GM12878 (cell line): ENCODE data around the gene CANX. TPM values are rescaled to one million over a fixed set of nuclear protein-coding genes. Genes with fewer than 3 reads are reported as not detected.

ENCODE experiments used
- ATAC-seq: fragments of 200-7000 bp; cut with Tn5 transposase; 3 replicates; pipeline ENCODE4 v1.9.1; 2020; ENCODE audit warnings: mild to moderate bottlenecking, moderate library complexity
- BruUV-seq: library from RNA; stranded (reverse); fragments of 400-500 nt; replicated peaks from 2 replicates; lab custom pipeline; 2021; lab: Mats Ljungman, UMichigan
- CTCF ChIA-PET: fragments of 300-600 bp; sonication (Branson Sonifier 250); formaldehyde crosslinking; extraction: SDS; loops from one replicate; lab custom pipeline; 2021; ENCODE audit warnings: inconsistent platforms; lab: Yijun Ruan, JAX
- POLR2A ChIA-PET: fragments of 350-600 bp; formaldehyde crosslinking; extraction: SDS; loops from one replicate; lab custom pipeline; 2021; ENCODE audit warnings: inconsistent platforms; lab: Charles Lee
- RAD21 ChIA-PET: fragments of 300-600 bp; sonication (Branson Sonifier 250); formaldehyde crosslinking; loops from one replicate; lab custom pipeline; 2023; ENCODE audit warnings: antibody characterized with exemption; ENCODE audit not compliant: unreplicated experiment; lab: Charles Lee
- SMC1A ChIA-PET: fragments of 300-600 bp; sonication (Branson Sonifier 250); formaldehyde crosslinking; loops from one replicate; lab custom pipeline; 2023; ENCODE audit not compliant: unreplicated experiment, uncharacterized antibody; lab: Charles Lee
- DNase-seq: peaks from one replicate; pipeline ENCODE4 v3.0.0-alpha.2; 2011; ENCODE audit warnings: low read depth, low spot score
- FAIRE-seq: peaks from 3 replicates; lab custom pipeline; 2011; peaks lifted over from hg19 to GRCh38; lab: Jason Lieb, UNC
- H2AFZ ChIP-seq: 2 replicates; pipeline ENCODE4 v1.6.0; 2011; ENCODE audit warnings: low read depth, low read length, control low read depth; ENCODE audit not compliant: control insufficient read depth
- H3K27ac ChIP-seq: 2 replicates; pipeline ENCODE4 v1.5.1; 2011; ENCODE audit warnings: control low read depth; ENCODE audit not compliant: control insufficient read depth, insufficient read depth
- H3K27me3 ChIP-seq, 2 experiments: replicated peaks in 1 of 2; 2 replicates each; pipeline versions ENCODE4 v1.6.0 to v1.6.1; 2011; ENCODE audit warnings: low read length in 1 of 2; ENCODE audit not compliant: control insufficient read depth in 2 of 2, insufficient read depth in 2 of 2
- H3K36me3 ChIP-seq, 2 experiments: 2 replicates each; pipeline ENCODE4 v1.5.1; 2011; ENCODE audit warnings: low read length in 1 of 2; ENCODE audit not compliant: control insufficient read depth in 2 of 2, insufficient read depth in 2 of 2
- H3K4me1 ChIP-seq: 2 replicates; pipeline ENCODE4 v1.6.1; 2011; ENCODE audit warnings: mild to moderate bottlenecking, low read length, moderate library complexity, mixed read lengths; ENCODE audit not compliant: control insufficient read depth, insufficient read depth
- H3K4me2 ChIP-seq: 2 replicates; pipeline ENCODE4 v1.6.0; 2011; ENCODE audit warnings: control low read depth; ENCODE audit not compliant: control insufficient read depth, insufficient read depth
- H3K4me3 ChIP-seq: fragments of 200-600 bp; sonication (generic); 2 replicates; pipeline ENCODE4 v1.5.1; 2016
- H3K79me2 ChIP-seq: 2 replicates; pipeline ENCODE4 v1.6.0; 2011; ENCODE audit warnings: low read length; ENCODE audit not compliant: control insufficient read depth, insufficient read depth
- H3K9ac ChIP-seq: 2 replicates; pipeline ENCODE4 v1.8.0; 2011; ENCODE audit warnings: low read length, control low read depth, mixed read lengths; ENCODE audit not compliant: control insufficient read depth, insufficient read depth
- H3K9me3 ChIP-seq: replicated peaks from 3 replicates; pipeline ENCODE4 v1.5.1; 2011; ENCODE audit warnings: mild to moderate bottlenecking, low read length; ENCODE audit not compliant: control insufficient read depth, insufficient read depth
- H4K20me1 ChIP-seq: 2 replicates; pipeline ENCODE4 v1.6.0; 2011; ENCODE audit not compliant: control insufficient read depth, insufficient read depth
- ATF7 ChIP-seq: fragments of 450-650 bp; IDR thresholded peaks from 2 replicates; pipeline ENCODE4 v1.6.1; 2016; ENCODE audit warnings: low read depth, mild to moderate bottlenecking
- CBX3 ChIP-seq: fragments of 200-600 bp; sonication (generic); IDR thresholded peaks from 2 replicates; pipeline ENCODE4 v1.6.1; 2016; ENCODE audit warnings: low read depth, borderline replicate concordance
- FOS ChIP-seq: IDR thresholded peaks from 3 replicates; pipeline ENCODE4 v1.6.1; 2011; ENCODE audit warnings: borderline replicate concordance; ENCODE audit not compliant: insufficient read length; ENCODE audit errors: extremely low read depth
- NFIC ChIP-seq: IDR thresholded peaks from 2 replicates; pipeline ENCODE4 v1.6.1; 2012; ENCODE audit warnings: low read depth, mild to moderate bottlenecking, inconsistent platforms, low read length, moderate library complexity
- PML ChIP-seq: IDR thresholded peaks from 2 replicates; pipeline ENCODE4 v1.6.1; 2012; ENCODE audit warnings: low read length, inconsistent platforms
- POU2F2 ChIP-seq: IDR thresholded peaks from 3 replicates; pipeline ENCODE4 v1.6.1; 2011; ENCODE audit warnings: low read depth, mild to moderate bottlenecking, low read length, borderline replicate concordance
- RAD51 ChIP-seq: fragments of 450-650 bp; IDR thresholded peaks from 2 replicates; pipeline ENCODE4 v1.6.1; 2016; ENCODE audit warnings: moderate library complexity, mild to moderate bottlenecking, inconsistent platforms
- RFX5 ChIP-seq: IDR thresholded peaks from 2 replicates; pipeline ENCODE4 v1.6.1; 2011; ENCODE audit warnings: low read depth, low read length, improper control_type of control experiment
- SP1 ChIP-seq: IDR thresholded peaks from one replicate; pipeline ENCODE4 v1.6.1; 2011; ENCODE audit warnings: low read depth, low read length
- STAT1 ChIP-seq: fragments of 450-650 bp; conservative IDR thresholded peaks from 2 replicates; pipeline ENCODE4 v1.6.1; 2014; ENCODE audit warnings: antibody characterized with exemption, mild to moderate bottlenecking
- ZZZ3 ChIP-seq: IDR thresholded peaks from 2 replicates; pipeline ENCODE4 v1.6.1; 2011; ENCODE audit warnings: low read depth; ENCODE audit not compliant: control insufficient read depth, insufficient read length
- WGBS: methylation state at CpG from one replicate; pipeline ENCODE4 v1.1.6; 2016; ENCODE audit warnings: low lambda C conversion rate; ENCODE audit not compliant: insufficient replicate concordance, insufficient coverage; ENCODE audit errors: missing lambda C conversion rate; 5-methylcytosine and 5-hydroxymethylcytosine counted together
- in situ Hi-C: fragments of 300-500 bp; cut with MboI; formaldehyde crosslinking; loops from 9 replicates; pipeline ENCODE4 v1.14.3; 2018; ENCODE audit warnings: mixed read lengths
- intact Hi-C: fragments of 100-400 bp; cut with micrococcal nuclease; formaldehyde crosslinking; loops from one replicate; pipeline ENCODE4 v1.14.2; 2022; ENCODE audit not compliant: unreplicated experiment
- polyA plus RNA-seq, 11 experiments: library from polyadenylated mRNA; depleted of rRNA in 4 of 11; unstranded in 6 of 11; stranded (reverse) in 5 of 11; fragments of >200 nt; fragmentation: Nextera tagmentation in 4 of 11; fragmentation: Illumina TruSeq in 1 of 11; extraction: Ambion mirVana in 4 of 11; extraction: Trizol in 1 of 11; gene quantifications; 1 replicate in 1 of 11; 2 replicates in 10 of 11; pipeline versions ENCODE4 v1.2.1 to v1.2.3, GENCODE V29; 2011 to 2016; ENCODE audit warnings: inconsistent platforms in 2 of 11, missing spikeins in 2 of 11, low read depth in 1 of 11
- total RNA-seq, 4 experiments: library from RNA; depleted of rRNA in 3 of 4; stranded (reverse); fragments of >200 nt in 3 of 4; fragmentation: Illumina TruSeq in 1 of 4; extraction: Trizol in 1 of 4; gene quantifications; 2 replicates each; pipeline versions ENCODE4 v1.2.1 to v1.2.3, GENCODE V29; 2013 to 2021
- TF ChIP-seq, protein P1 (sequence below): fragments of 450-650 bp; IDR thresholded peaks from 2 replicates; pipeline ENCODE4 v1.6.1; 2017; ENCODE audit warnings: low read depth, mild to moderate bottlenecking, moderate library complexity
- TF ChIP-seq, protein P2 (sequence below): fragments of 450-650 bp; IDR thresholded peaks from 2 replicates; pipeline ENCODE4 v1.6.1; 2017; ENCODE audit warnings: mild to moderate bottlenecking, moderate library complexity

CANX gene
- total and polyA plus RNA-seq, 10 of the 15 experiments (the other 5 are each of a cell fraction or from before 2014, with no cell fraction given) = 78.2 to 602 (median 412) TPM

- TF ChIP-seq PML = no peak
- TF ChIP-seq, protein P1, sequence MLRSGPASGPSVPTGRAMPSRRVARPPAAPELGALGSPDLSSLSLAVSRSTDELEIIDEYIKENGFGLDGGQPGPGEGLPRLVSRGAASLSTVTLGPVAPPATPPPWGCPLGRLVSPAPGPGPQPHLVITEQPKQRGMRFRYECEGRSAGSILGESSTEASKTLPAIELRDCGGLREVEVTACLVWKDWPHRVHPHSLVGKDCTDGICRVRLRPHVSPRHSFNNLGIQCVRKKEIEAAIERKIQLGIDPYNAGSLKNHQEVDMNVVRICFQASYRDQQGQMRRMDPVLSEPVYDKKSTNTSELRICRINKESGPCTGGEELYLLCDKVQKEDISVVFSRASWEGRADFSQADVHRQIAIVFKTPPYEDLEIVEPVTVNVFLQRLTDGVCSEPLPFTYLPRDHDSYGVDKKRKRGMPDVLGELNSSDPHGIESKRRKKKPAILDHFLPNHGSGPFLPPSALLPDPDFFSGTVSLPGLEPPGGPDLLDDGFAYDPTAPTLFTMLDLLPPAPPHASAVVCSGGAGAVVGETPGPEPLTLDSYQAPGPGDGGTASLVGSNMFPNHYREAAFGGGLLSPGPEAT = no peak
Observed at GRCh38 chr5:179679014-179679674, 19.6 kb upstream of the CANX start (continued).

DNA sequence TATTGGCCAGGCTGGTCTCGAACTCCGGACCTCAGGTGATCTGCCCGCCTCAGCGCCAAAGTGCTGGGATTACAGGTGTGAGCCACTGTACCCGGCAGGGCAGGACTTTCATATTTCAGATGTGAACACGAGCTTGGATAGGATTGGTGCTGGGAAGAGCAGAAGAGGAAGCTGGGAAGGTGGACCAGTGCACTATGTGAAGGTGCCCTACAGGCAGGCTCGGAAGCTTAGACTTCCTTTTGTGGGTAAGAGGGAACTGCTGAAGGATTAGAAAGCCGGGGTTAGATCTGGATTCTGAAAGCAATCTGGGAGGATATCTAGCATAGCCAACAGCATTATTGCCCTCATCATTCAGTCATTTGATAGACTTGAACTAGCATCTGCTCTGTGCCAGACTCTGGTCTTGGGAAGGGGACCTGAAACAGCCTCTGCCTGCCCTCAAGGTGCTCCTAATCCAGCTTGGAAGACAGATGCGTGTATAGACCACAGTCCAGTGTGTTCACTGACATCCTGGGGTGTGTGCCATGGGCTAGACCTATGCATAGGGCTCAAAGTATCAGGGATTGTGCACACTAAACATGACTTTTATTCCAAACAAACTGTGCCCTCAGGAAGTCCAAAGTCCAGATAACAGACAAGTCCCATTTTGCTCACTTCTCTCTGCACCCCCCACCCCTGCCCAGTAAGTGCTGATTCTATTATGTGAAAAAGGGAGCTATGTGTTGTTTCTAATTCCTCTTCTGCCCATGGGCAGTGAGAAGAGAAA is 18.6 kb upstream of the CANX start:
- no peaks in the 10 kb centered on the region for H3K36me3 ChIP-seq
- H3K79me2 ChIP-seq = peaks cover 32% of the 10 kb centered on the region
- ATAC-seq = no peak
- no peaks in the 10 kb centered on the region for H3K27me3 ChIP-seq
- TF ChIP-seq RAD51 (no peak), NFIC (no peak), POU2F2 (no peak), RFX5 (no peak), CBX3 (no peak), ZZZ3 (no peak), FOS (no peak), SP1 (no peak), STAT1 (no peak), ATF7 (no peak)
- TF ChIP-seq, protein P2, sequence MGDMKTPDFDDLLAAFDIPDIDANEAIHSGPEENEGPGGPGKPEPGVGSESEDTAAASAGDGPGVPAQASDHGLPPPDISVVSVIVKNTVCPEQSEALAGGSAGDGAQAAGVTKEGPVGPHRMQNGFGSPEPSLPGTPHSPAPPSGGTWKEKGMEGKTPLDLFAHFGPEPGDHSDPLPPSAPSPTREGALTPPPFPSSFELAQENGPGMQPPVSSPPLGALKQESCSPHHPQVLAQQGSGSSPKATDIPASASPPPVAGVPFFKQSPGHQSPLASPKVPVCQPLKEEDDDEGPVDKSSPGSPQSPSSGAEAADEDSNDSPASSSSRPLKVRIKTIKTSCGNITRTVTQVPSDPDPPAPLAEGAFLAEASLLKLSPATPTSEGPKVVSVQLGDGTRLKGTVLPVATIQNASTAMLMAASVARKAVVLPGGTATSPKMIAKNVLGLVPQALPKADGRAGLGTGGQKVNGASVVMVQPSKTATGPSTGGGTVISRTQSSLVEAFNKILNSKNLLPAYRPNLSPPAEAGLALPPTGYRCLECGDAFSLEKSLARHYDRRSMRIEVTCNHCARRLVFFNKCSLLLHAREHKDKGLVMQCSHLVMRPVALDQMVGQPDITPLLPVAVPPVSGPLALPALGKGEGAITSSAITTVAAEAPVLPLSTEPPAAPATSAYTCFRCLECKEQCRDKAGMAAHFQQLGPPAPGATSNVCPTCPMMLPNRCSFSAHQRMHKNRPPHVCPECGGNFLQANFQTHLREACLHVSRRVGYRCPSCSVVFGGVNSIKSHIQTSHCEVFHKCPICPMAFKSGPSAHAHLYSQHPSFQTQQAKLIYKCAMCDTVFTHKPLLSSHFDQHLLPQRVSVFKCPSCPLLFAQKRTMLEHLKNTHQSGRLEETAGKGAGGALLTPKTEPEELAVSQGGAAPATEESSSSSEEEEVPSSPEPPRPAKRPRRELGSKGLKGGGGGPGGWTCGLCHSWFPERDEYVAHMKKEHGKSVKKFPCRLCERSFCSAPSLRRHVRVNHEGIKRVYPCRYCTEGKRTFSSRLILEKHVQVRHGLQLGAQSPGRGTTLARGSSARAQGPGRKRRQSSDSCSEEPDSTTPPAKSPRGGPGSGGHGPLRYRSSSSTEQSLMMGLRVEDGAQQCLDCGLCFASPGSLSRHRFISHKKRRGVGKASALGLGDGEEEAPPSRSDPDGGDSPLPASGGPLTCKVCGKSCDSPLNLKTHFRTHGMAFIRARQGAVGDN = no peak
- no peaks in the 10 kb centered on the region for H3K9me3 ChIP-seq
- in situ Hi-C loops = no loop called here
- no peak overlapping the region; the same call in 1 of the 2 replicates for H3K4me3 ChIP-seq
- WGBS = 100% methylated on average over 7 of the region's 9 CpGs
- H3K27ac ChIP-seq = no peak overlapping the region
- intact Hi-C loops = no loop called here
- no TSS peak for BruUV-seq
- no peak overlapping the region for H2AFZ ChIP-seq
- no peaks in the 10 kb centered on the region for H4K20me1 ChIP-seq
- peaks cover 11% of the 10 kb centered on the region for H3K4me1 ChIP-seq
- no peak for FAIRE-seq
- ChIA-PET CTCF (interaction anchor here (0.6 to 4.8 kb wide), 9 partner anchors 7 to 1298 kb away, joined by 3 to 24 read pairs (median 6); partner anchors contain the start of gene MAML1), RAD21 (interaction anchor here (1.7 to 1.9 kb wide), 2 partner anchors 17 to 57 kb away, joined by 6 to 11 read pairs; partner anchors contain the start of gene HNRNPH1), SMC1A (interaction anchor here (0.9 to 3.3 kb wide), 3 partner anchors 16 to 60 kb away, joined by 3 to 15 read pairs (median 12); partner anchors contain the start of gene MAML1), POLR2A (interaction anchor here (0.6 to 2.3 kb wide), 9 partner anchors 13 to 1054 kb away, joined by 3 to 14 read pairs (median 5); partner anchors contain the start of genes HNRNPH1 and MAML1)
- H3K9ac ChIP-seq = no peak overlapping the region
- DNase-seq = no peak
- peak overlapping the region; percentile 47 for H3K4me2 ChIP-seq
